Left cardiac atrium (tissue), 4 donors: ENCODE data around the gene PURA. TPM values are rescaled to one million over a fixed set of nuclear protein-coding genes. Genes with fewer than 3 reads are reported as not detected.

Experiments
- ATAC-seq, 2 donors: fragments of 200-7000 bp; cut with Tn5 transposase; one replicate each; pipeline ENCODE4 v1.9.1; 2020; ENCODE audit warnings: mild to moderate bottlenecking in 2 of 2, moderate library complexity in 2 of 2
- DNase-seq: peaks from one replicate; pipeline ENCODE4 v3.0.0-alpha.2; 2020
- intact Hi-C, 2 donors: fragments of 100-400 bp; cut with DNase I; formaldehyde crosslinking; loops; one replicate each; pipeline versions ENCODE4 v1.14.1 to v1.15.1; 2022 to 2023
- total RNA-seq, 2 donors: library from RNA; stranded (reverse); fragmentation: NEBNext Ultra II Directional; extraction: Animal tissue kit (Norgen Biotek cat#: 25700); gene quantifications; one replicate each; pipeline ENCODE4 v1.2.1, GENCODE V29; 2021
- donor health status: DM: no; HTN: yes; CAD: no.
- donor health status: DM: no; HTN: yes; CAD: no; lungs with severe emphysema.
- donor health status: DM: yes; HTN: yes; CAD: no.
- donor health status: Dilated cardiomyopathy.

Gene PURA
- total RNA-seq, 2 donors from 2014 or later: 27.3 to 27.4 TPM

GRCh38 chr5:140174465-140175366, 60.8 kb downstream of the PURA start, which contains the start of gene CYSTM1:
CYSTM1 (plus strand) TSS chr5:140175188; CDS start chr5:140194466, 19,278 bp downstream.
- ATAC-seq: peak; percentile 93 to 96
- DNase-seq: peak; percentile 97
- intact Hi-C loops: loop anchor here (5.0 to 10.0 kb wide), 3 partner anchors 70 to 180 kb away; partner anchors contain the start of gene HBEGF (in 1 of the 2)

Other genes with a start within 250 kb of the PURA start
- 1 to 10 TPM; 1.1 to 1.3 TPM for gene NRG2, start 70.8 kb upstream of the PURA start, total RNA-seq
- gene IGIP, start 11.8 kb downstream of the PURA start, total RNA-seq: 10 to 100 TPM; 12.3 to 14.4 TPM
- 10 to 100 TPM; 61.7 to 74.6 TPM for gene CYSTM1, start 61.1 kb downstream of the PURA start, total RNA-seq
- 10 to 100 TPM; 49.1 to 54.7 TPM for gene PFDN1, start 189.0 kb downstream of the PURA start, total RNA-seq
- 10 to 100 TPM; 12.9 to 18.3 TPM for gene HBEGF, start 232.5 kb downstream of the PURA start, total RNA-seq
- gene SLC4A9, start 246.1 kb downstream of the PURA start, total RNA-seq: under 1 TPM; 0.09 to 0.21 TPM